HepG2 (cell line): ENCODE measurements around the gene PLA2G4B. TPM values are rescaled to one million over a fixed set of nuclear protein-coding genes. Genes with fewer than 3 reads are reported as not detected.

ENCODE experiments used
- ARHGAP35 ChIP-seq: sonication (generic); formaldehyde crosslinking; IDR thresholded peaks from 2 replicates; pipeline ENCODE4 v1.9.0; 2022; ENCODE audit warnings: mild to moderate bottlenecking, inconsistent platforms, moderate library complexity, missing genetic modification reagents, borderline replicate concordance
- ETV5 ChIP-seq: IDR thresholded peaks from 2 replicates; pipeline ENCODE4 v1.6.1; 2018; ENCODE audit warnings: missing biosample characterization, missing genetic modification reagents, inconsistent platforms, borderline replicate concordance
- EZH2 ChIP-seq: conservative IDR thresholded peaks from 2 replicates; pipeline ENCODE4 v1.6.1; 2012; ENCODE audit warnings: mild to moderate bottlenecking, low read depth, low read length, moderate library complexity
- HOMEZ ChIP-seq: IDR thresholded peaks from 2 replicates; pipeline ENCODE4 v1.6.1; 2016; ENCODE audit warnings: low read depth
- IRX3 ChIP-seq: sonication (generic); formaldehyde crosslinking; IDR thresholded peaks from 2 replicates; pipeline ENCODE4 v1.8.1; 2023; ENCODE audit warnings: mild to moderate bottlenecking, low read depth, missing genetic modification reagents, borderline replicate concordance
- PAWR ChIP-seq: sonication (generic); formaldehyde crosslinking; IDR thresholded peaks from 2 replicates; pipeline ENCODE4 v1.4.0; 2020; ENCODE audit warnings: missing genetic modification reagents, mild to moderate bottlenecking, borderline replicate concordance
- RAD51 ChIP-seq: fragments of 450-650 bp; IDR thresholded peaks from 2 replicates; pipeline ENCODE4 v1.6.1; 2016; ENCODE audit warnings: borderline replicate concordance
- RARG ChIP-seq: sonication (generic); formaldehyde crosslinking; IDR thresholded peaks from 2 replicates; pipeline ENCODE4 v1.4.0; 2020; ENCODE audit warnings: low read depth, mild to moderate bottlenecking, missing genetic modification reagents
- RBAK ChIP-seq: sonication (generic); formaldehyde crosslinking; IDR thresholded peaks from 2 replicates; pipeline ENCODE4 v1.5.1; 2020; ENCODE audit warnings: mild to moderate bottlenecking, missing genetic modification reagents
- SMAD3 ChIP-seq: sonication (generic); formaldehyde crosslinking; IDR thresholded peaks from 2 replicates; pipeline ENCODE4 v1.4.0; 2020; ENCODE audit warnings: missing genetic modification reagents
- SMAD9 ChIP-seq: sonication (generic); formaldehyde crosslinking; IDR thresholded peaks from 2 replicates; pipeline ENCODE4 v1.5.1; 2020; ENCODE audit warnings: mild to moderate bottlenecking, missing genetic modification reagents
- TARDBP ChIP-seq: sonication (generic); formaldehyde crosslinking; IDR thresholded peaks from 2 replicates; pipeline ENCODE4 v1.8.0; 2022; ENCODE audit warnings: mild to moderate bottlenecking, missing genetic modification reagents
- XRCC5 ChIP-seq: fragments of 200-400 bp; formaldehyde crosslinking; optimal IDR thresholded peaks from 2 replicates; pipeline ENCODE3; 2017; ENCODE audit warnings: mild to moderate bottlenecking, low read length
- ZBTB33 ChIP-seq: sonication (generic); formaldehyde crosslinking; IDR thresholded peaks from 2 replicates; pipeline ENCODE4 v1.4.0; 2020; ENCODE audit warnings: missing genetic modification reagents
- ZFAT ChIP-seq: sonication (generic); formaldehyde crosslinking; conservative IDR thresholded peaks from 2 replicates; pipeline ENCODE4 v1.8.1; 2023; ENCODE audit warnings: missing genetic modification reagents, inconsistent platforms
- ZNF20 ChIP-seq: sonication (generic); formaldehyde crosslinking; IDR thresholded peaks from 2 replicates; pipeline ENCODE4 v1.4.0; 2020; ENCODE audit warnings: mild to moderate bottlenecking, moderate library complexity, missing genetic modification reagents
- ZNF547 ChIP-seq: sonication (generic); formaldehyde crosslinking; IDR thresholded peaks from 2 replicates; pipeline ENCODE4 v1.5.1; 2020; ENCODE audit warnings: mild to moderate bottlenecking, missing genetic modification reagents
- ZNF549 ChIP-seq: sonication (generic); formaldehyde crosslinking; IDR thresholded peaks from 2 replicates; pipeline ENCODE4 v1.5.0; 2020; ENCODE audit warnings: missing genetic modification reagents
- ZNF746 ChIP-seq: sonication (generic); formaldehyde crosslinking; IDR thresholded peaks from 2 replicates; pipeline ENCODE4 v1.8.0; 2022; ENCODE audit warnings: mild to moderate bottlenecking, missing genetic modification reagents
- polyA plus RNA-seq, 8 experiments: library from polyadenylated mRNA; depleted of rRNA in 3 of 8; stranded (reverse) in 7 of 8; unstranded in 1 of 8; fragments of >200 nt; fragmentation: Illumina TruSeq in 4 of 8; extraction: Trizol in 4 of 8; gene quantifications; 2 replicates each; pipeline versions ENCODE4 v1.2.1 to v1.2.3, GENCODE V29; 2011 to 2016; ENCODE audit warnings: low read depth in 4 of 8, missing spikeins in 1 of 8, mixed read lengths in 1 of 8; ENCODE audit not compliant: insufficient read depth in 1 of 8
- total RNA-seq, 5 experiments: library from RNA; depleted of rRNA; stranded (reverse); fragments of >200 nt; fragmentation: Illumina TruSeq; extraction: Trizol; gene quantifications; 2 replicates each; pipeline ENCODE4 v1.2.3, GENCODE V29; 2016; ENCODE audit warnings: low read depth in 1 of 5

The PLA2G4B gene
- total and polyA plus RNA-seq, 2 of the 13 experiments (the other 11 are each of a cell fraction or from before 2014, with no cell fraction given), result 5.1 to 8.0 TPM

GRCh38 chr15:41811432-41812195, 27.0 kb upstream of the PLA2G4B start (continued):
- TF ChIP-seq HOMEZ (CRISPR knock-in tag) (no peak), ZNF549 (no peak), ZBTB33 (CRISPR knock-in tag) (no peak), SMAD9 (CRISPR knock-in tag) (no peak), RARG (CRISPR knock-in tag) (no peak), IRX3 (CRISPR knock-in tag) (no peak), EZH2 (no peak), TARDBP (CRISPR knock-in tag) (no peak), XRCC5 (peak; percentile 51), RBAK (0 out of 2 replicates have a peak, but pooled peaks have one; percentile 39), RAD51 (no peak), PAWR (CRISPR knock-in tag) (no peak), ZFAT (CRISPR knock-in tag) (no peak), ETV5 (peak; percentile 19; the same call in 1 of the 2 replicates), ZNF746 (CRISPR knock-in tag) (no peak), ZNF20 (CRISPR knock-in tag) (no peak), ZNF547 (0 out of 2 replicates have a peak, but pooled peaks have one; percentile 53), ARHGAP35 (CRISPR knock-in tag) (no peak), SMAD3 (0 out of 2 replicates have a peak, but pooled peaks have one; percentile 39)
